AG04450 (cell line): ENCODE measurements around the gene WDFY2. TPM values are rescaled to one million over a fixed set of nuclear protein-coding genes. Genes with fewer than 3 reads are reported as not detected.

ENCODE experiments used
- CTCF ChIA-PET: fragments of 300-600, 350-600 bp; formaldehyde crosslinking; extraction: SDS; loops from one replicate; lab custom pipeline; 2022; ENCODE audit warnings: antibody characterized with exemption, inconsistent platforms; lab: Charles Lee
- POLR2A ChIA-PET: fragments of 350-600 bp; formaldehyde crosslinking; extraction: SDS; loops from one replicate; lab custom pipeline; 2021; ENCODE audit warnings: antibody characterized with exemption, inconsistent platforms; lab: Yijun Ruan, JAX
- DNase-seq: peaks from one replicate; pipeline ENCODE4 v3.0.0-alpha.2; 2011; ENCODE audit warnings: low read depth, low spot score
- H3K27ac ChIP-seq: one replicate; pipeline ENCODE4 v1.5.1; 2012; ENCODE audit warnings: low read depth, low read length, control low read depth
- H3K27me3 ChIP-seq: one replicate; pipeline ENCODE4 v1.6.0; 2012; ENCODE audit warnings: low read length; ENCODE audit not compliant: control insufficient read depth, insufficient read depth
- H3K4me3 ChIP-seq: 2 replicates; pipeline ENCODE4 v1.5.1; 2011; ENCODE audit warnings: mild to moderate bottlenecking, low read depth, low read length, control low read depth
- H3K9me3 ChIP-seq: 2 replicates; pipeline ENCODE4 v1.5.1; 2012; ENCODE audit warnings: low read length; ENCODE audit not compliant: control insufficient read depth, insufficient read depth
- CTCF ChIP-seq: IDR thresholded peaks from 2 replicates; pipeline ENCODE4 v1.5.1; 2011; ENCODE audit warnings: low read depth, low read length, control low read depth, inconsistent platforms
- polyA plus RNA-seq: library from polyadenylated mRNA; depleted of rRNA; stranded (reverse); fragments of >200 nt; gene quantifications from 2 replicates; pipeline ENCODE4 v1.2.3, GENCODE V29; 2011

Gene WDFY2
- polyA plus RNA-seq, 1 experiment, result 6.3 TPM

GRCh38 chr13:51739027-51739764 is 154.9 kb downstream of the WDFY2 start:
- Histone ChIP-seq H3K9me3 (no peaks in the 10 kb centered on the region), H3K4me3 (no peak overlapping the region), H3K27me3 (no peaks in the 10 kb centered on the region), H3K27ac (no peak overlapping the region)
- no peak for TF ChIP-seq CTCF
- no peak for DNase-seq
- CTCF ChIA-PET, result interaction anchor here (0.7 to 0.9 kb wide), 3 partner anchors 11 to 294 kb away, joined by 3 to 4 read pairs (median 3); no protein-coding TSS in a partner anchor
- POLR2A ChIA-PET, result no interaction called here

GRCh38 chr13:51740698-51741097 is 156.4 kb downstream of the WDFY2 start:
- no peak for TF ChIP-seq CTCF
- ChIA-PET POLR2A (interaction anchor here (0.6 to 1.3 kb wide), 2 partner anchors 288 to 454 kb away, joined by 4 read pairs; partner anchors contain the start of gene INTS6), CTCF (interaction anchor here (0.7 to 1.2 kb wide), 3 partner anchors 10 to 75 kb away, joined by 3 to 6 read pairs (median 4); no protein-coding TSS in a partner anchor)
- Histone ChIP-seq H3K4me3 (no peak overlapping the region), H3K27ac (no peak overlapping the region), H3K9me3 (no peaks in the 10 kb centered on the region), H3K27me3 (no peaks in the 10 kb centered on the region)
- no peak for DNase-seq

GRCh38 chr13:51742031-51742430 is 157.8 kb downstream of the WDFY2 start:
- H3K4me3 ChIP-seq, result no peak overlapping the region
- no peak for DNase-seq
- H3K27ac ChIP-seq, result no peak overlapping the region
- no peaks in the 10 kb centered on the region for H3K9me3 ChIP-seq
- H3K27me3 ChIP-seq, result no peaks in the 10 kb centered on the region
- ChIA-PET CTCF (interaction anchor here (1.0 to 1.1 kb wide), 2 partner anchors 10 to 22 kb away, joined by 3 read pairs; no protein-coding TSS in a partner anchor), POLR2A (no interaction called here)
- TF ChIP-seq CTCF, result no peak

GRCh38 chr13:51742611-51743010 is 158.3 kb downstream of the WDFY2 start:
- DNase-seq, result no peak
- ChIA-PET CTCF (interaction anchor here (0.6 to 1.1 kb wide), 3 partner anchors 11 to 299 kb away, joined by 3 read pairs; no protein-coding TSS in a partner anchor), POLR2A (no interaction called here)
- Histone ChIP-seq H3K4me3 (no peak overlapping the region), H3K27me3 (no peaks in the 10 kb centered on the region), H3K27ac (no peak overlapping the region), H3K9me3 (peaks cover 3% of the 10 kb centered on the region; the same call in 1 of the 2 replicates)
- no peak for TF ChIP-seq CTCF

DNA sequence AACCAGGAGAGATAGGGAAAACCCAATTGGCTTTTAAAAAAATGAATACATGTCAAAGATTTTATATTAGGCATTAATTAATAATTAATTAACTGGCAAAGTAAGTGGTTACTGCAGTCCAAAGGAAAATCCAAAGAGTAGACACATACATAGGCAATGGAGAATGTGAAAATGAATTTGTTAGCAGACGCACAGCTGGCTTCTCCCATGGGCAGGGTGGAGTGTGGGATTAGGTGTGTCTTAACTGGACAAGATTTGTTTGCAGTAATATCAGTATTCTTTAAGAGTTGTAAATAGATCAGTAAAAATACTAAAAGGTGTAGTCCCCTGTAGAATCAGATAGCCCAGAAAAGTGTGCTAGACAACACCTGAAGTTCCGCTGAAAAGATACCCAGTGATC is 161.0 kb downstream of the WDFY2 start:
- peaks cover 10% of the 10 kb centered on the region for H3K9me3 ChIP-seq
- CTCF ChIA-PET, result no interaction called here
- H3K27me3 ChIP-seq, result no peaks in the 10 kb centered on the region
- POLR2A ChIA-PET, result no interaction called here
- H3K27ac ChIP-seq, result no peak overlapping the region
- DNase-seq, result no peak
- H3K4me3 ChIP-seq, result no peak overlapping the region
- TF ChIP-seq CTCF, result no peak
